ENCODE results near the gene ILDR2.
"Not testable (repeated sequence)": the region's sequence is repeated elsewhere in the genome, so short reads cannot be mapped to it uniquely, and the experiment has no call there.

The ILDR2 gene

DNA sequence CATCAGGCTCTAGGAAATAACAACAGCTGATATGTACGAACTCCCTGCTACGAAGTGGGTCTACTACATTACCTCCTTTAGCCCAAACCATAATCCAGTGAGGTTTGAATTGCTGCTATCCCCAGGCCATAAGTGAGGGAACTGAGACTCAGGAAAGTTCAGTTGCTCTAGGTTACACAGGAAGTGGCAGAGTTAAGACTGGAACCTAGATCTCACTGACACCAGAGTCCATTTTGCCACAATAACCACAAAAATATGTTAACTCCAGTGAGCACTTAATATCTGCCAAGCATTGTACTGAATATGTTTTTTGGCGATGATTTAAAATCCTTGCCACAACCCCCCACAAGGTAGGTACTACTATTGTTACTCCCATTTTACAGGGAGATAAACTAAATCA is 90.4 kb downstream of the ILDR2 start:
- Histone ChIP-seq H3K36me3 (ENCODE audit: insufficient read depth, low read length) (no peaks in the 10 kb centered on the region), H3K4me3 (ENCODE audit: low read length, poor library complexity, severe bottlenecking) (peak overlapping the region; percentile 24), H3K79me2 (ENCODE audit: insufficient read depth, low read length) (no peaks in the 10 kb centered on the region), H2AFZ (ENCODE audit: low read length) (peak overlapping the region; percentile 24; the same call in 1 of the 2 replicates), H3F3A (ENCODE audit: low read depth) (no peaks in the 10 kb centered on the region), H3K4me1 (ENCODE audit: insufficient read depth, low read length, poor library complexity, severe bottlenecking) (peaks cover 20% of the 10 kb centered on the region), H3K27me3 (ENCODE audit: insufficient read depth, low read length, poor library complexity, severe bottlenecking) (no peaks in the 10 kb centered on the region), H3K9ac (ENCODE audit: low read depth, low read length, poor library complexity, severe bottlenecking) (peak overlapping the region; percentile 9), H3K9me3 (ENCODE audit: insufficient read depth, low read depth, low read length) (no peaks in the 10 kb centered on the region), H3K9me2 (replicated peaks; ENCODE audit: low read depth, low read length) (no peaks in the 10 kb centered on the region), H3K4me2 (ENCODE audit: low read depth, low read length, poor library complexity, severe bottlenecking) (peak overlapping the region; percentile 50), H4K20me1 (ENCODE audit: insufficient read depth, low read length, poor library complexity, severe bottlenecking) (no peaks in the 10 kb centered on the region)
- TF ChIP-seq, protein P1, sequence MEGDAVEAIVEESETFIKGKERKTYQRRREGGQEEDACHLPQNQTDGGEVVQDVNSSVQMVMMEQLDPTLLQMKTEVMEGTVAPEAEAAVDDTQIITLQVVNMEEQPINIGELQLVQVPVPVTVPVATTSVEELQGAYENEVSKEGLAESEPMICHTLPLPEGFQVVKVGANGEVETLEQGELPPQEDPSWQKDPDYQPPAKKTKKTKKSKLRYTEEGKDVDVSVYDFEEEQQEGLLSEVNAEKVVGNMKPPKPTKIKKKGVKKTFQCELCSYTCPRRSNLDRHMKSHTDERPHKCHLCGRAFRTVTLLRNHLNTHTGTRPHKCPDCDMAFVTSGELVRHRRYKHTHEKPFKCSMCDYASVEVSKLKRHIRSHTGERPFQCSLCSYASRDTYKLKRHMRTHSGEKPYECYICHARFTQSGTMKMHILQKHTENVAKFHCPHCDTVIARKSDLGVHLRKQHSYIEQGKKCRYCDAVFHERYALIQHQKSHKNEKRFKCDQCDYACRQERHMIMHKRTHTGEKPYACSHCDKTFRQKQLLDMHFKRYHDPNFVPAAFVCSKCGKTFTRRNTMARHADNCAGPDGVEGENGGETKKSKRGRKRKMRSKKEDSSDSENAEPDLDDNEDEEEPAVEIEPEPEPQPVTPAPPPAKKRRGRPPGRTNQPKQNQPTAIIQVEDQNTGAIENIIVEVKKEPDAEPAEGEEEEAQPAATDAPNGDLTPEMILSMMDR (conservative IDR thresholded peaks at IDR 0.05; ENCODE audit: low read length), result no peak

DNA sequence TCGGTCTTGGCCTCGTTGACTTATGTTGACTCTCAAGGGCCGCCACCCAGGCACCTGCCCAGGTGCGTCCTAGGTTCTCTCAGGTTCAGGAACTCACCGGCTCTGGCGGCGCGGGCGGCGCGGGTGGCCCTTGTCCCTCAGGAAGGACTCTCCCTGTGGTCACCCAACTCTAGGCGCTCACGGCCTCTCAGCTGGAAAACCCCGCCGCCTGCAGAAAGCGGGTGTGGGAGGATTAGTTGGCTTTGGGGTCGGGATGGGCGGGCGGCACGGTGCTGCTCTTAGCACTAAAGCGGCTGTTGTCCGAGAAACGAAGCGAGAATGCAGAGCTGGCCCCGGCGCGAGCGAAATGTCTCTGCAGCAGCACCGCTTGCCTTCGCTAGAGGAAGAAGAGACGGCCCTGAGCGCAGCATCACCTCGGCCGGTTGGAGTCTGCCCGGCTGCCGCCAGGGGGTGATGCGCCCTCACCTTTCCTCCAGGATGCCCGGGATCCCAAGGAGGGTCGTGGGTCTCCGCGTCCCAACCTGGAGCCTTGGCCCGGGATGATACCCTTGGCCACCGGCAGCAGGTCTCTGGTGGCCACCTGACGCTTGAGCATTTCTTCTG is 91.2 kb downstream of the ILDR2 start:
- no peaks in the 10 kb centered on the region for H3K79me2 ChIP-seq (ENCODE audit: insufficient read depth, low read length)
- no peaks in the 10 kb centered on the region for H4K20me1 ChIP-seq (ENCODE audit: insufficient read depth, low read length, poor library complexity, severe bottlenecking)
- no peaks in the 10 kb centered on the region for H3K27me3 ChIP-seq (ENCODE audit: insufficient read depth, low read length, poor library complexity, severe bottlenecking)
- H3K4me2 ChIP-seq (ENCODE audit: low read depth, low read length, poor library complexity, severe bottlenecking), result peak overlapping the region; percentile 50
- H3K4me3 ChIP-seq (ENCODE audit: low read length, poor library complexity, severe bottlenecking), result no peak overlapping the region
- H3K9me3 ChIP-seq (ENCODE audit: insufficient read depth, low read depth, low read length), result no peaks in the 10 kb centered on the region
- TF ChIP-seq, protein P1 (conservative IDR thresholded peaks at IDR 0.05; ENCODE audit: low read length), result no peak
- TF ChIP-seq EZH2phosphoT487 (IDR thresholded peaks at IDR 0.05; ENCODE audit: borderline replicate concordance), result no peak
- no peaks in the 10 kb centered on the region for H3K36me3 ChIP-seq (ENCODE audit: insufficient read depth, low read length)
- peaks cover 17% of the 10 kb centered on the region for H3K4me1 ChIP-seq (ENCODE audit: insufficient read depth, low read length, poor library complexity, severe bottlenecking)
- H3F3A ChIP-seq (ENCODE audit: low read depth), result no peaks in the 10 kb centered on the region
- H3K9ac ChIP-seq (ENCODE audit: low read depth, low read length, poor library complexity, severe bottlenecking), result peak overlapping the region; percentile 9
- no peaks in the 10 kb centered on the region for H3K9me2 ChIP-seq (replicated peaks; ENCODE audit: low read depth, low read length)
- no peak overlapping the region for H2AFZ ChIP-seq (ENCODE audit: low read length)

DNA sequence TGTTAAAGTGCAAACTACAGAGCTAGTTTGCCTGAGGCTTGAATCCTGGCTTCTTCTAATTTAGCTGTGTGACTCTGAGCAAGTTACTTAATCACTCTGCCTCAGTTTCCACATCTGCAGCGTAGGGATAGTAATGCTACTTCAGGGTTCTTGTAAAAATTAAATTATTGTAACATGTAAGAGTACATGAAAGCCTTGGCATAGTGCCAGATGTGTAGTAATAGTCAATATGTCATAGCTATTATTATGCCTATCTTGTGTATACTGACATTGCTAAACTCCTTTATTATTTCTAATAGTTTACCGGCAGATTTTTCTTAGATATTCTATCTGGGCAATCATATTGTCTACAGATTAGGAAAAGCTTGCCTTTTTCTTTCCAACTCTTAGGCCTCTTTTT is 92.4 kb downstream of the ILDR2 start:
- Histone ChIP-seq H3K9me2 (replicated peaks; ENCODE audit: low read depth, low read length) (no peaks in the 10 kb centered on the region), H3K9ac (ENCODE audit: low read depth, low read length, poor library complexity, severe bottlenecking) (no peak overlapping the region), H3K4me3 (ENCODE audit: low read length, poor library complexity, severe bottlenecking) (no peak overlapping the region), H3K27me3 (ENCODE audit: insufficient read depth, low read length, poor library complexity, severe bottlenecking) (no peaks in the 10 kb centered on the region), H3K79me2 (ENCODE audit: insufficient read depth, low read length) (no peaks in the 10 kb centered on the region), H2AFZ (ENCODE audit: low read length) (no peak overlapping the region), H3K9me3 (ENCODE audit: insufficient read depth, low read depth, low read length) (no peaks in the 10 kb centered on the region), H3K4me2 (ENCODE audit: low read depth, low read length, poor library complexity, severe bottlenecking) (no peak overlapping the region), H3K36me3 (ENCODE audit: insufficient read depth, low read length) (no peaks in the 10 kb centered on the region), H4K20me1 (ENCODE audit: insufficient read depth, low read length, poor library complexity, severe bottlenecking) (no peaks in the 10 kb centered on the region), H3F3A (ENCODE audit: low read depth) (no peaks in the 10 kb centered on the region), H3K4me1 (ENCODE audit: insufficient read depth, low read length, poor library complexity, severe bottlenecking) (peaks cover 17% of the 10 kb centered on the region)
- TF ChIP-seq, protein P1 (conservative IDR thresholded peaks at IDR 0.05; ENCODE audit: low read length), result no peak
- TF ChIP-seq EZH2phosphoT487 (IDR thresholded peaks at IDR 0.05; ENCODE audit: borderline replicate concordance), result no peak

DNA sequence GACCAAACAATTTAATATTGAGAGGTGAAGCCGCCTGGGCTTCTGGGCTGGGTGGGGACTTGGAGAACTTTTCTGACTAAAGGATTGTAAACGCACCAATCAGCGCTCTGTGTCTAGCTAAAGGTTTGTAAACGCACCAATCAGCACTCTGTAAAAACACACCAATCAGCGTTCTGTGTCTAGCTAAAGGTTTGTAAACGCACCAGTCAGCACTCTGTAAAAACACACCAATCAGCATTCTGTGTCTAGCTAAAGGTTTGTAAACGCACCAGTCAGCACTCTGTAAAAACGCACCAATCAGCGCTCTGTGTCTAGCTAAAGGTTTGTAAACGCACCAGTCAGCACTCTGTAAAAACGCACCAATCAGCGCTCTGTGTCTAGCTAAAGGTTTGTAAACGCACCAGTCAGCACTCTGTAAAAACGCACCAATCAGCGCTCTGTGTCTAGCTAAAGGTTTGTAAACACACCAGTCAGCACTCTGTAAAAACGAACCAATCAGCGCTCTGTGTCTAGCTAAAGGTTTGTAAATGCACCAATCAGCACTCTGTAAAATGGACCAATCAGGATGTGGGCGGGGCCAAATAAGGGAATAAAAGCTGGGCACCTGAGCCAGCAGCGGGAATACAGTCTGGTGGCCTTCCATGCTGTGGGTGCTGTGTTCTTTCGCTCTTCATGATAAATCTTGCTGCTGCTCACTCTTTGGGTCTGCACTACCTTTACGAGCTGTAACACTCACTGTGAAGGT is 97.0 kb downstream of the ILDR2 start:
- not testable (repeated sequence) for H3K9ac ChIP-seq (ENCODE audit: low read depth, low read length, poor library complexity, severe bottlenecking); H2AFZ ChIP-seq (ENCODE audit: low read length); H3K9me2 ChIP-seq (replicated peaks; ENCODE audit: low read depth, low read length); H3K36me3 ChIP-seq (ENCODE audit: insufficient read depth, low read length); H3K27me3 ChIP-seq (ENCODE audit: insufficient read depth, low read length, poor library complexity, severe bottlenecking); H3K9me3 ChIP-seq (ENCODE audit: insufficient read depth, low read depth, low read length); H3K4me3 ChIP-seq (ENCODE audit: low read length, poor library complexity, severe bottlenecking); H3F3A ChIP-seq (ENCODE audit: low read depth); H3K4me2 ChIP-seq (ENCODE audit: low read depth, low read length, poor library complexity, severe bottlenecking)
- peaks cover 23% of the 10 kb centered on the region for H3K4me1 ChIP-seq (ENCODE audit: insufficient read depth, low read length, poor library complexity, severe bottlenecking)
- H4K20me1 ChIP-seq (ENCODE audit: insufficient read depth, low read length, poor library complexity, severe bottlenecking), result peaks cover 13% of the 10 kb centered on the region
- H3K79me2 ChIP-seq (ENCODE audit: insufficient read depth, low read length), result peaks cover 26% of the 10 kb centered on the region
